Liver (tissue), 9 donors: Measurements from ENCODE around the gene COL20A1. TPM values are rescaled to one million over a fixed set of nuclear protein-coding genes. Genes with fewer than 3 reads are reported as not detected.

Experiments used
- DNase-seq: peaks from one replicate; pipeline ENCODE4 v3.0.0-alpha.2; 2017; ENCODE audit warnings: low spot score
- H3K27ac ChIP-seq, 2 donors: one replicate each; pipeline ENCODE4 v1.7.0; 2013; ENCODE audit warnings: inconsistent platforms in 2 of 2, low read length in 2 of 2, control low read depth in 1 of 2, low read depth in 1 of 2, mild to moderate bottlenecking in 1 of 2
- H3K27me3 ChIP-seq, 4 donors: one replicate each; pipeline versions ENCODE4 v1.6.1 to v1.7.0; 2013; ENCODE audit warnings: low read length in 3 of 4, inconsistent platforms in 1 of 4, mild to moderate bottlenecking in 1 of 4, moderate library complexity in 1 of 4; ENCODE audit not compliant: control insufficient read depth in 4 of 4, insufficient read depth in 4 of 4
- H3K36me3 ChIP-seq, 4 donors: one replicate each; pipeline versions ENCODE4 v1.6.1 to v1.7.0; 2013; ENCODE audit warnings: low read length in 3 of 4, mild to moderate bottlenecking in 3 of 4, low read depth in 1 of 4, moderate library complexity in 1 of 4; ENCODE audit not compliant: control insufficient read depth in 4 of 4, insufficient read depth in 3 of 4
- H3K4me1 ChIP-seq, 4 donors: one replicate each; pipeline versions ENCODE4 v1.6.1 to v1.7.0; 2013; ENCODE audit warnings: low read length in 3 of 4, mild to moderate bottlenecking in 3 of 4, moderate library complexity in 1 of 4; ENCODE audit not compliant: control insufficient read depth in 4 of 4, insufficient read depth in 4 of 4
- H3K4me3 ChIP-seq, 3 donors: one replicate each; pipeline versions ENCODE4 v1.6.1 to v1.7.0; 2013; ENCODE audit warnings: low read length in 3 of 3, control low read depth in 1 of 3, low read depth in 1 of 3, mild to moderate bottlenecking in 1 of 3
- H3K9ac ChIP-seq, 2 donors: one replicate each; pipeline ENCODE4 v1.7.0; 2013; ENCODE audit warnings: low read length in 2 of 2, mild to moderate bottlenecking in 2 of 2, moderate library complexity in 2 of 2, control low read depth in 1 of 2, low read depth in 1 of 2
- H3K9me3 ChIP-seq, 4 donors: one replicate each; pipeline versions ENCODE4 v1.6.1 to v1.7.0; 2013; ENCODE audit warnings: low read length in 3 of 4; ENCODE audit not compliant: control insufficient read depth in 4 of 4
- ATF3 ChIP-seq: IDR thresholded peaks from 2 replicates; pipeline ENCODE4 v1.6.1; 2016; ENCODE audit warnings: antibody characterized with exemption
- CTCF ChIP-seq: fragments of 150-350 bp; IDR thresholded peaks from 2 replicates; pipeline ENCODE4 v1.5.1; 2017; ENCODE audit warnings: improper control_type of control experiment, low read depth, low read length; ENCODE audit not compliant: missing input control
- EGR1 ChIP-seq, 2 donors: IDR thresholded peaks; 2 replicates each; pipeline ENCODE4 v1.6.1; 2016 to 2018; ENCODE audit warnings: antibody characterized with exemption in 2 of 2, low read depth in 2 of 2
- FOXA1 ChIP-seq: IDR thresholded peaks from 2 replicates; pipeline ENCODE4 v1.6.1; 2016; ENCODE audit warnings: antibody characterized with exemption
- FOXA2 ChIP-seq: IDR thresholded peaks from 2 replicates; pipeline ENCODE4 v1.6.1; 2016; ENCODE audit warnings: antibody characterized with exemption
- GABPA ChIP-seq, 2 donors: IDR thresholded peaks in 1 of 2; conservative IDR thresholded peaks in 1 of 2; 2 replicates each; pipeline ENCODE4 v1.6.1; 2016; ENCODE audit warnings: antibody characterized with exemption in 2 of 2, mild to moderate bottlenecking in 1 of 2, moderate library complexity in 1 of 2
- HNF4A ChIP-seq, 2 donors: conservative IDR thresholded peaks; 2 replicates each; pipeline ENCODE4 v1.6.1; 2016; ENCODE audit warnings: antibody characterized with exemption in 2 of 2, mild to moderate bottlenecking in 2 of 2
- HNF4G ChIP-seq: IDR thresholded peaks from 2 replicates; pipeline ENCODE4 v1.6.1; 2016; ENCODE audit warnings: antibody characterized with exemption
- JUND ChIP-seq, 2 donors: IDR thresholded peaks; 2 replicates each; pipeline ENCODE4 v1.6.1; 2016; ENCODE audit warnings: antibody characterized with exemption in 2 of 2
- MAX ChIP-seq: IDR thresholded peaks from 2 replicates; pipeline ENCODE4 v1.6.1; 2016; ENCODE audit warnings: antibody characterized with exemption
- NR2F2 ChIP-seq: IDR thresholded peaks from 2 replicates; pipeline ENCODE4 v1.6.1; 2016; ENCODE audit warnings: antibody characterized with exemption
- RAD21 ChIP-seq, 2 donors: IDR thresholded peaks; 2 replicates each; pipeline ENCODE4 v1.6.1; 2016; ENCODE audit warnings: antibody characterized with exemption in 2 of 2, mild to moderate bottlenecking in 2 of 2
- REST ChIP-seq: IDR thresholded peaks from 2 replicates; pipeline ENCODE4 v1.6.1; 2016; ENCODE audit warnings: antibody characterized with exemption, mild to moderate bottlenecking
- RXRA ChIP-seq, 2 donors: IDR thresholded peaks; 2 replicates each; pipeline ENCODE4 v1.6.1; 2017 to 2018; ENCODE audit warnings: antibody characterized with exemption in 2 of 2, mild to moderate bottlenecking in 1 of 2
- SP1 ChIP-seq: IDR thresholded peaks from 2 replicates; pipeline ENCODE4 v1.6.1; 2018; ENCODE audit warnings: antibody characterized with exemption, mild to moderate bottlenecking
- TAF1 ChIP-seq: conservative IDR thresholded peaks from 2 replicates; pipeline ENCODE4 v1.6.1; 2016; ENCODE audit warnings: antibody characterized with exemption, mild to moderate bottlenecking
- YY1 ChIP-seq: IDR thresholded peaks from 2 replicates; pipeline ENCODE4 v1.6.1; 2016; ENCODE audit warnings: antibody characterized with exemption, mild to moderate bottlenecking
- ZBTB33 ChIP-seq: IDR thresholded peaks from 2 replicates; pipeline ENCODE4 v1.6.1; 2016; ENCODE audit warnings: antibody characterized with exemption
- WGBS: extraction: QIAGEN DNeasy Blood & Tissue Kit; methylation state at CpG from one replicate; pipeline ENCODE4 v1.1.7; 2013; 5-methylcytosine and 5-hydroxymethylcytosine counted together
- polyA plus RNA-seq, 2 donors: library from polyadenylated mRNA; stranded (reverse) in 1 of 2; unstranded in 1 of 2; fragments of 200-250 nt in 1 of 2; fragments of >200 nt in 1 of 2; fragmentation: Nextera tagmentation in 1 of 2; extraction: Ambion mirVana in 1 of 2; gene quantifications; one replicate each; pipeline versions ENCODE4 v1.2.1 to v1.2.3, GENCODE V29; 2013 to 2015
- total RNA-seq, 2 donors: library from RNA; depleted of rRNA; stranded (reverse); fragments of >200 nt; gene quantifications; one replicate each; pipeline ENCODE4 v1.2.3, GENCODE V29; 2014
- donor health status: healthy.
- donor health status: healthy.
- donor health status: healthy.
- donor health status: healthy.
- donor health status: healthy.

The COL20A1 gene
- total and polyA plus RNA-seq, 4 donors, result not detected

GRCh38 chr20:63348828-63349515 lies 56.0 kb downstream of the COL20A1 start:
- Histone ChIP-seq H3K36me3 (no peaks in the 10 kb centered on the region), H3K9me3 (no peaks in the 10 kb centered on the region), H3K4me3 (no peak overlapping the region), H3K27ac (no peak overlapping the region), H3K4me1 (peaks cover 0 to 37% (median 19%) of the 10 kb centered on the region in 4 donors), H3K27me3 (no peaks in the 10 kb centered on the region), H3K9ac (no peak overlapping the region)
- no peak for DNase-seq
- TF ChIP-seq RAD21 (IDR thresholded peaks at IDR 0.05), result no peak
- no peak for TF ChIP-seq FOXA1
- TF ChIP-seq EGR1 (IDR thresholded peaks at IDR 0.05; ENCODE audit: low read depth in 2 of 2), result no peak
- TF ChIP-seq HNF4G, result no peak
- TF ChIP-seq MAX, result no peak
- no peak for TF ChIP-seq HNF4A (conservative IDR thresholded peaks at IDR 0.05)
- 88% methylated on average over 29 of the region's 29 CpGs for WGBS

- WGBS, result 86% methylated on average over 29 of the region's 29 CpGs
- H3K4me3 ChIP-seq, result no peak overlapping the region
- no peak for DNase-seq
- H3K36me3 ChIP-seq, result no peaks in the 10 kb centered on the region
- H3K9me3 ChIP-seq, result no peaks in the 10 kb centered on the region
- no peak for TF ChIP-seq REST
- no peak for TF ChIP-seq NR2F2
- no peak for TF ChIP-seq RXRA (IDR thresholded peaks at IDR 0.05)
- no peak for TF ChIP-seq HNF4A (conservative IDR thresholded peaks at IDR 0.05)
- TF ChIP-seq FOXA2, result no peak
- TF ChIP-seq GABPA (IDR thresholded peaks at IDR 0.05 in 1 of 2, conservative IDR thresholded peaks at IDR 0.05 in 1 of 2), result no peak
- no peak for TF ChIP-seq CTCF
- TF ChIP-seq MAX, result no peak
- TF ChIP-seq EGR1 (IDR thresholded peaks at IDR 0.05; ENCODE audit: low read depth in 2 of 2), result no peak
- no peak for TF ChIP-seq ATF3
- no peak for TF ChIP-seq ZBTB33
- no peak for TF ChIP-seq HNF4G
- no peak for TF ChIP-seq TAF1
- TF ChIP-seq JUND (IDR thresholded peaks at IDR 0.05), result no peak
- no peak for TF ChIP-seq FOXA1
- no peak for TF ChIP-seq YY1
- no peak for TF ChIP-seq RAD21 (IDR thresholded peaks at IDR 0.05)
- no peak for TF ChIP-seq SP1
- H3K4me1 ChIP-seq, result peaks cover 0 to 37% (median 19%) of the 10 kb centered on the region in 4 donors
- no peak overlapping the region for H3K27ac ChIP-seq
- H3K9ac ChIP-seq, result no peak overlapping the region
- H3K27me3 ChIP-seq, result no peaks in the 10 kb centered on the region
These were observed 56.5 kb downstream of the COL20A1 start for GRCh38 chr20:63349516-63349895.
